Activated B cell treated with CpG ODN at 0.5 μM for 24 hours (primary cell): ENCODE measurements around the gene STARD9. TPM values are rescaled to one million over a fixed set of nuclear protein-coding genes. Genes with fewer than 3 reads are reported as not detected.

Experiments used
- ATAC-seq: fragments of 200-7000 bp; cut with Tn5 transposase; one replicate; pipeline ENCODE4 v1.10.0; 2021; ENCODE audit warnings: low read depth, mild to moderate bottlenecking, moderate library complexity
- CTCF ChIA-PET: fragments of 350-600 bp; sonication (Branson Sonifier 250); formaldehyde crosslinking; loops from one replicate; lab custom pipeline; 2021; ENCODE audit warnings: antibody characterized with exemption; lab: Charles Lee
- POLR2A ChIA-PET: fragments of 350-600 bp; sonication (Branson Sonifier 250); formaldehyde crosslinking; loops from one replicate; lab custom pipeline; 2021; ENCODE audit warnings: antibody characterized with exemption; lab: Charles Lee
- DNase-seq: peaks from one replicate; pipeline ENCODE4 v3.0.0; 2022
- H3K27ac Mint-ChIP-seq: one replicate; pipeline ENCODE4 v1.8.0; 2020; ENCODE audit warnings: mixed read lengths
- H3K27me3 Mint-ChIP-seq: one replicate; pipeline ENCODE4 v1.8.0; 2021; ENCODE audit warnings: mixed read lengths
- H3K36me3 Mint-ChIP-seq: one replicate; pipeline ENCODE4 v1.8.0; 2021; ENCODE audit warnings: low read depth, mixed read lengths
- H3K4me1 Mint-ChIP-seq: one replicate; pipeline ENCODE4 v1.8.0; 2021; ENCODE audit warnings: mixed read lengths
- H3K4me3 Mint-ChIP-seq: one replicate; pipeline ENCODE4 v1.8.0; 2020; ENCODE audit warnings: mild to moderate bottlenecking, mixed read lengths
- H3K9me3 Mint-ChIP-seq: one replicate; pipeline ENCODE4 v1.8.0; 2020; ENCODE audit warnings: mixed read lengths
- CTCF ChIP-seq: fragments of 200-600 bp; IDR thresholded peaks from one replicate; pipeline ENCODE4 v1.8.0; 2022; ENCODE audit warnings: antibody characterized with exemption, mild to moderate bottlenecking
- intact Hi-C: fragments of 100-400 bp; cut with micrococcal nuclease; formaldehyde crosslinking; loops from one replicate; pipeline ENCODE4 v1.15.1; 2024
- total RNA-seq: library from RNA; stranded (reverse); gene quantifications from 2 replicates; pipeline ENCODE4 v1.2.3, GENCODE V29; 2022

The STARD9 gene
- total RNA-seq, 1 donor from 2014 or later: 7.1 TPM

GRCh38 chr15:42686281-42686680 lies 110.9 kb downstream of the STARD9 start:
- no peak for DNase-seq
- ChIA-PET CTCF (no interaction called here), POLR2A (no interaction called here)
- Mint-ChIP-seq H3K27ac (no peak overlapping the region), H3K4me3 (no peak overlapping the region), H3K27me3 (no peaks in the 10 kb centered on the region), H3K36me3 (peaks cover 17% of the 10 kb centered on the region), H3K4me1 (no peaks in the 10 kb centered on the region), H3K9me3 (no peaks in the 10 kb centered on the region)
- TF ChIP-seq CTCF: no peak
- ATAC-seq: no peak
- intact Hi-C loops: no loop called here

GRCh38 chr15:42687740-42688139 lies 112.3 kb downstream of the STARD9 start:
- no peaks in the 10 kb centered on the region for H3K27me3 Mint-ChIP-seq
- intact Hi-C loops: no loop called here
- H3K36me3 Mint-ChIP-seq: peaks cover 7% of the 10 kb centered on the region
- no peaks in the 10 kb centered on the region for H3K9me3 Mint-ChIP-seq
- no peaks in the 10 kb centered on the region for H3K4me1 Mint-ChIP-seq
- ChIA-PET POLR2A (no interaction called here), CTCF (no interaction called here)
- no peak overlapping the region for H3K4me3 Mint-ChIP-seq
- no peak for ATAC-seq
- H3K27ac Mint-ChIP-seq: no peak overlapping the region
- no peak for DNase-seq
- no peak for TF ChIP-seq CTCF

- H3K27ac Mint-ChIP-seq: no peak overlapping the region
- ChIA-PET CTCF (no interaction called here), POLR2A (no interaction called here)
- H3K4me3 Mint-ChIP-seq: no peak overlapping the region
- H3K9me3 Mint-ChIP-seq: no peaks in the 10 kb centered on the region
- no peak for TF ChIP-seq CTCF
- DNase-seq: no peak
- H3K36me3 Mint-ChIP-seq: peaks cover 5% of the 10 kb centered on the region
- intact Hi-C loops: no loop called here
- no peaks in the 10 kb centered on the region for H3K4me1 Mint-ChIP-seq
- H3K27me3 Mint-ChIP-seq: no peaks in the 10 kb centered on the region
- no peak for ATAC-seq
Measured at GRCh38 chr15:42688301-42688700, 112.9 kb downstream of the STARD9 start.

- no peak for TF ChIP-seq CTCF
- no peak overlapping the region for H3K27ac Mint-ChIP-seq
Measured at GRCh38 chr15:42691308-42691707, 115.9 kb downstream of the STARD9 start.

GRCh38 chr15:42691770-42692169 lies 116.4 kb downstream of the STARD9 start:
- Mint-ChIP-seq H3K4me3 (no peak overlapping the region), H3K4me1 (no peaks in the 10 kb centered on the region), H3K36me3 (no peaks in the 10 kb centered on the region), H3K27ac (no peak overlapping the region), H3K27me3 (no peaks in the 10 kb centered on the region), H3K9me3 (no peaks in the 10 kb centered on the region)
- ATAC-seq: no peak
- ChIA-PET CTCF (no interaction called here), POLR2A (no interaction called here)
- TF ChIP-seq CTCF: no peak
- no peak for DNase-seq
- intact Hi-C loops: no loop called here

More at GRCh38 chr15:42691308-42691707, 115.9 kb downstream of the STARD9 start:
- DNase-seq (no peak), ATAC-seq (no peak)
- no peaks in the 10 kb centered on the region for H3K4me1 Mint-ChIP-seq
- H3K9me3 Mint-ChIP-seq: no peaks in the 10 kb centered on the region
- no peaks in the 10 kb centered on the region for H3K27me3 Mint-ChIP-seq
- POLR2A ChIA-PET: no interaction called here
- intact Hi-C loops: no loop called here
- no peaks in the 10 kb centered on the region for H3K36me3 Mint-ChIP-seq
- CTCF ChIA-PET: no interaction called here
- no peak overlapping the region for H3K4me3 Mint-ChIP-seq
